Vagina (tissue), 2 donors: ENCODE results near the gene ANO1. TPM values are rescaled to one million over a fixed set of nuclear protein-coding genes. Genes with fewer than 3 reads are reported as not detected.

Experiments
- DNase-seq, 2 donors: peaks; one replicate each; pipeline ENCODE4 v3.0.0-alpha.2; 2017; ENCODE audit errors: extremely low spot score in 2 of 2
- H3K27ac ChIP-seq: fragments of 200-600 bp; sonication (generic); one replicate; pipeline ENCODE4 v1.5.1; 2019
- H3K27me3 ChIP-seq: fragments of 200-600 bp; sonication (generic); one replicate; pipeline ENCODE4 v1.5.1; 2019
- H3K36me3 ChIP-seq, 2 donors: fragments of 200-600 bp; sonication (generic); one replicate each; pipeline ENCODE4 v1.5.1; 2017 to 2019
- H3K4me1 ChIP-seq: fragments of 200-600 bp; sonication (generic); one replicate; pipeline ENCODE4 v1.5.1; 2019
- H3K4me3 ChIP-seq, 2 donors: fragments of 200-600 bp; sonication (generic); 1 replicate in 1 of 2; 2 replicates in 1 of 2; pipeline ENCODE4 v1.5.1; 2016 to 2019
- H3K9me3 ChIP-seq: fragments of 200-600 bp; sonication (generic); one replicate; pipeline ENCODE4 v1.5.1; 2019
- POLR2A ChIP-seq, 2 donors: fragments of 450-650 bp; IDR thresholded peaks; one replicate each; pipeline ENCODE4 v1.6.1; 2017; ENCODE audit warnings: antibody characterized with exemption in 2 of 2, mild to moderate bottlenecking in 2 of 2, moderate library complexity in 2 of 2
- POLR2AphosphoS5 ChIP-seq, 2 donors: sonication (generic); formaldehyde crosslinking; IDR thresholded peaks; one replicate each; pipeline ENCODE4 v1.9.0; 2017; ENCODE audit warnings: antibody characterized with exemption in 2 of 2, mild to moderate bottlenecking in 2 of 2, low read depth in 1 of 2; ENCODE audit not compliant: insufficient read depth in 1 of 2
- intact Hi-C: fragments of 100-400 bp; cut with DNase I; formaldehyde crosslinking; loops from one replicate; pipeline ENCODE4 v1.15.1; 2023
- total RNA-seq: library from RNA; depleted of rRNA; stranded (reverse); fragments of >200 nt; gene quantifications from one replicate; pipeline ENCODE4 v1.2.3, GENCODE V29; 2016
- TF ChIP-seq, protein P1 (sequence below), 3 experiments: fragments of 450-650 bp in 2 of 3; fragments of 200-600 bp in 1 of 3; sonication (generic) in 1 of 3; IDR thresholded peaks; one replicate each; pipeline ENCODE4 v1.5.1; 2017 to 2019; ENCODE audit warnings: antibody characterized with exemption in 3 of 3, mild to moderate bottlenecking in 2 of 3, moderate library complexity in 2 of 3

The ANO1 gene
- total RNA-seq, 1 donor from 2014 or later, result 40.8 TPM

- intact Hi-C loops, result no loop called here
Measured at GRCh38 chr11:70184396-70184795, 106.3 kb downstream of the ANO1 start.

GRCh38 chr11:70185348-70186055 lies 107.4 kb downstream of the ANO1 start:
- no peak for TF ChIP-seq POLR2AphosphoS5 (IDR thresholded peaks at IDR 0.05; ENCODE audit: insufficient read depth in 1 of 2, low read depth in 1 of 2)
- no peak for TF ChIP-seq POLR2A (IDR thresholded peaks at IDR 0.05)
- TF ChIP-seq, protein P1, sequence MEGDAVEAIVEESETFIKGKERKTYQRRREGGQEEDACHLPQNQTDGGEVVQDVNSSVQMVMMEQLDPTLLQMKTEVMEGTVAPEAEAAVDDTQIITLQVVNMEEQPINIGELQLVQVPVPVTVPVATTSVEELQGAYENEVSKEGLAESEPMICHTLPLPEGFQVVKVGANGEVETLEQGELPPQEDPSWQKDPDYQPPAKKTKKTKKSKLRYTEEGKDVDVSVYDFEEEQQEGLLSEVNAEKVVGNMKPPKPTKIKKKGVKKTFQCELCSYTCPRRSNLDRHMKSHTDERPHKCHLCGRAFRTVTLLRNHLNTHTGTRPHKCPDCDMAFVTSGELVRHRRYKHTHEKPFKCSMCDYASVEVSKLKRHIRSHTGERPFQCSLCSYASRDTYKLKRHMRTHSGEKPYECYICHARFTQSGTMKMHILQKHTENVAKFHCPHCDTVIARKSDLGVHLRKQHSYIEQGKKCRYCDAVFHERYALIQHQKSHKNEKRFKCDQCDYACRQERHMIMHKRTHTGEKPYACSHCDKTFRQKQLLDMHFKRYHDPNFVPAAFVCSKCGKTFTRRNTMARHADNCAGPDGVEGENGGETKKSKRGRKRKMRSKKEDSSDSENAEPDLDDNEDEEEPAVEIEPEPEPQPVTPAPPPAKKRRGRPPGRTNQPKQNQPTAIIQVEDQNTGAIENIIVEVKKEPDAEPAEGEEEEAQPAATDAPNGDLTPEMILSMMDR (IDR thresholded peaks at IDR 0.05), result no peak
- intact Hi-C loops, result no loop called here
- no peaks in the 10 kb centered on the region for H3K9me3 ChIP-seq
- H3K27me3 ChIP-seq, result no peaks in the 10 kb centered on the region
- no peaks in the 10 kb centered on the region for H3K36me3 ChIP-seq
- no peak for DNase-seq
- peaks cover 12% of the 10 kb centered on the region for H3K4me1 ChIP-seq
- H3K27ac ChIP-seq, result no peak overlapping the region
- no peak overlapping the region for H3K4me3 ChIP-seq

More at GRCh38 chr11:70184396-70184795, 106.3 kb downstream of the ANO1 start:
- Histone ChIP-seq H3K27ac (no peak overlapping the region), H3K4me3 (no peak overlapping the region), H3K4me1 (peaks cover 12% of the 10 kb centered on the region), H3K27me3 (no peaks in the 10 kb centered on the region), H3K9me3 (no peaks in the 10 kb centered on the region), H3K36me3 (no peaks in the 10 kb centered on the region)
- no peak for DNase-seq
- TF ChIP-seq, protein P1 (IDR thresholded peaks at IDR 0.05), result no peak
- no peak for TF ChIP-seq POLR2AphosphoS5 (IDR thresholded peaks at IDR 0.05; ENCODE audit: insufficient read depth in 1 of 2, low read depth in 1 of 2)

- Histone ChIP-seq H3K27ac (no peak overlapping the region), H3K4me3 (no peak overlapping the region), H3K36me3 (no peaks in the 10 kb centered on the region), H3K4me1 (peaks cover 12% of the 10 kb centered on the region), H3K9me3 (no peaks in the 10 kb centered on the region), H3K27me3 (no peaks in the 10 kb centered on the region)
- TF ChIP-seq POLR2AphosphoS5 (IDR thresholded peaks at IDR 0.05; ENCODE audit: insufficient read depth in 1 of 2, low read depth in 1 of 2) (no peak), POLR2A (IDR thresholded peaks at IDR 0.05) (no peak)
- TF ChIP-seq, protein P1 (IDR thresholded peaks at IDR 0.05), result no peak
- intact Hi-C loops, result no loop called here
- DNase-seq, result no peak
Measured at GRCh38 chr11:70186420-70186819, 108.3 kb downstream of the ANO1 start.

GRCh38 chr11:70186936-70187335 lies 108.8 kb downstream of the ANO1 start:
- no peak overlapping the region for H3K4me3 ChIP-seq
- no peaks in the 10 kb centered on the region for H3K9me3 ChIP-seq
- no peak for DNase-seq
- TF ChIP-seq POLR2AphosphoS5 (IDR thresholded peaks at IDR 0.05; ENCODE audit: insufficient read depth in 1 of 2, low read depth in 1 of 2), result no peak
- TF ChIP-seq POLR2A (IDR thresholded peaks at IDR 0.05), result no peak
- TF ChIP-seq, protein P1 (IDR thresholded peaks at IDR 0.05), result no peak
- H3K4me1 ChIP-seq, result peaks cover 12% of the 10 kb centered on the region
- no peaks in the 10 kb centered on the region for H3K36me3 ChIP-seq
- intact Hi-C loops, result no loop called here
- no peak overlapping the region for H3K27ac ChIP-seq
- H3K27me3 ChIP-seq, result no peaks in the 10 kb centered on the region

GRCh38 chr11:70187771-70188170 lies 109.7 kb downstream of the ANO1 start:
- intact Hi-C loops, result no loop called here
- Histone ChIP-seq H3K4me1 (peaks cover 12% of the 10 kb centered on the region), H3K36me3 (no peaks in the 10 kb centered on the region), H3K27ac (no peak overlapping the region), H3K9me3 (no peaks in the 10 kb centered on the region), H3K27me3 (no peaks in the 10 kb centered on the region), H3K4me3 (no peak overlapping the region)
- DNase-seq, result no peak
- TF ChIP-seq POLR2A (IDR thresholded peaks at IDR 0.05) (no peak), POLR2AphosphoS5 (IDR thresholded peaks at IDR 0.05; ENCODE audit: insufficient read depth in 1 of 2, low read depth in 1 of 2) (no peak)
- TF ChIP-seq, protein P1 (IDR thresholded peaks at IDR 0.05), result no peak
